Activated T-helper 9 cell treated with anti-CD3 and anti-CD28 coated beads, Interleukin-2, amount 50 U/mL, for 16 hours (primary cell): ENCODE data around the gene C14orf132.

Experiments
- DNase-seq: peaks from one replicate; pipeline ENCODE4 v3.0.0-alpha.2; 2020; ENCODE audit warnings: low read depth

C14orf132 gene

DNA sequence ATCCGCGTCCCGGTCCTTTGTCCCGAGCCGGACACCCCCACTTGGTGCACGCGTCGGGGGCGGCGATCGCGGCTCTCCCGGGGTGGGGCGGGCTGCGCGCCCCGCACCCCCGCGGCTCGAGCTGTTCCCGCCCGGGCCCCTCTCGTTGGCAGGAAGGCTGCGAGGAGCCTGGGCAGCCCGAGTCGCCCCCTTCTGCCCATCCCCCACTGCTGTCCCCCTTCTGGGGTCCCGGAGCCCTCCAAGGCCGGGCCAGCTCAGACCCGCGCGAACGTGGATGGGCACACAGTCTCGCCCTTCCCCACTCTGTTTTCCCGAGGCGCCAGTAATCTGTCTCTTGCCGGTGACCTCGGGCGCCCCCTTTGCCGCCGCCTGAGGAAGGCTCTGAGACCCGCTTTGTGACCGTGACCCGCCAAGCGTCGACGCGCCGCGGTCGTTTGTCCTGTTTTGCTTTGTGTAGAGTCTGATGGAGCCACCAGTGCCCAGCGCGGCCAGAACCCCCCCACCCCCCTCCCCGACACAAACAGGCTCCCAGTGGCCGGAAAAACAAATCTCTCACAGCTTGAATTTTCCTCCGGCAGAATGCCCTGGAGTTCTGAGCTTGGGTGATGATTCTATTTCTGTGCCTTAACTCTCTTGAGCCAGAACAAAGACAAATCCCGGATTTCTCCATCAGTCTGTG lies 610 bp downstream of the C14orf132 start:
- DNase-seq: no peak

DNA sequence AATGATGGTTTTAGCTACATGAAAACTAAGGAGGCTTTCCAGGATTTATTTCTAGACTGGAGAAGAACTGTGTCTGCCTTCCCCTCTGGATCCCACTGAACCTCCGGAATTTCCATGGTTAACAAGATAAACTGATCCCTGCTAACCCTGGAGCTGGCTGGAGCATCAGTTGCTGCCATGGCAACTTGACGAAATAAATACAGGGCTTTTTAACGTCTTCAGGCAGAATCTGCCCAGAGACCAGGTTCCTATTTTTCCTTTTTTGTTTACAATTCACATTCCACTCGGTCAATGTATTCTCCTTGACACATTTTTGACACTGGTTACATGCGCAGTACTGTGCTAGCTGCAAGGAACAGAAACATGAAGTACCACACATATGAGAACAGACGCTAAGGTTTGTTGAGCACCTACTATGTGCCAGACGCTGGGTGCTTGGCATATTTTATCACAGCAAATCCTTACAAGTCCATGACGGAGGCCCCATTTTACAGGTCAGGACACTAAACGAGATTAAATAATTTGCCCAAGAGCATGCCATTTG lies 1.7 kb downstream of the C14orf132 start:
- DNase-seq: no peak

GRCh38 chr14:96042248-96042930 lies 3.2 kb downstream of the C14orf132 start:
- no peak for DNase-seq

- no peak for DNase-seq
Observed at GRCh38 chr14:96046630-96047029, 7.5 kb downstream of the C14orf132 start.

DNA sequence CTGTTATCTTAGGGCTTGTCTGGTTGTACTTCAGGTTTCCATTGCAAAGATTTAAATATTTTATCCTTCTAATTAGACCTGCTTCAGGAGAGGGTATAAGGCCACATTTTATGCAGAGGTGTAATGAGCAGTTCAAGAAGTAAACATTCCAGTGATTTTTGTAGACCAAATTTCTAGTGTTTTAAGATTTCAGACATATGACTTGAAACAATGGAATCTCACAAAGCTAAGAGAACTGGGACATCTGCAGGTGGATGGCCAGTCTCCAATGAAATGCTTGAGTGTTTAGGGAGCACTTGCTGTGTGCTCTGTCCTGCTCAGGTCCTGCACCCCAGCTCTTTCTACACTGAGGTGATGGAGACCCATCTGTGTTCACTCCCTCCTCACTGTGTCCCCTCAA lies 7.9 kb downstream of the C14orf132 start:
- no peak for DNase-seq

- DNase-seq: no peak
Observed at GRCh38 chr14:96049932-96050331, 10.8 kb downstream of the C14orf132 start.

GRCh38 chr14:96050482-96050881 lies 11.3 kb downstream of the C14orf132 start:
- DNase-seq: no peak

DNA sequence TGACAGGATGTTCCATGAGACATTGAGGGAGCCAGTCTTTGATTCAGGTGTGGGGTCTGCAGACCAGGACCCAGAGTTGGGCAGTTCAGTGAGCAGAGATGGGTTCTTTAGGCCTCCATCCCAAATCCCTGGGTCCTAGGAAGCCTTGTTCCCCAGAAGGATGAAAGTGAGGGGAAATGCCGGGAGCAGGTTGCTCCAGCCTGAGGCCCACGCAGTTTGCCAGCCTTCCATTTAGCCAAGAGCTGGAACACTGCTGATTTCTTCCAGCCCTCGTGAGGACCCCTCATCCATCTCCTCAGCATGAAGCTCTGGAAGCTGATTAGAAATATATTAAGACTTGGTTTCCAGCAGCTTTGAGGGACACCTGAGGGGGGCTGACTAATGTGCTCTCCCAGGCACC lies 12.1 kb downstream of the C14orf132 start:
- no peak for DNase-seq

GRCh38 chr14:96051642-96052540 lies 12.7 kb downstream of the C14orf132 start:
- no peak for DNase-seq

GRCh38 chr14:96052541-96053247 lies 13.5 kb downstream of the C14orf132 start:
- DNase-seq: no peak

DNA sequence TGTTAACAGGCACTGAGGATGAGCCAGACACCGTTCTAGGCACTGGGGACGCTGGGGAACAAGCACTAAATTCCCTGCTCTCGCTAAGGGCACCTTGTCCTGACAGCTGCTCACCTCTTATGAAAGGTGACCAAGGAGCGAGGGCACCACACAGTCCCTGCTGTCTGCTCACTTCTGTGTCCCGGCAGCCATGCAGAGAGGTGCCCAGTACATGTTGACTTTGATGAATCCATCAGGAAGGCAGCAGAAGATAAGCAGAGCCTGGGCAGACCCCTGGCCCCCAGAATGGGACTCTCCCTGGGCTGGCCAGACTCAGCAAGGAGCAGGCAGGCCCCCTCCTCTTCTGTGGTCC lies 14.1 kb downstream of the C14orf132 start:
- DNase-seq: no peak

GRCh38 chr14:96053600-96054381 lies 14.6 kb downstream of the C14orf132 start:
- DNase-seq: no peak

DNA sequence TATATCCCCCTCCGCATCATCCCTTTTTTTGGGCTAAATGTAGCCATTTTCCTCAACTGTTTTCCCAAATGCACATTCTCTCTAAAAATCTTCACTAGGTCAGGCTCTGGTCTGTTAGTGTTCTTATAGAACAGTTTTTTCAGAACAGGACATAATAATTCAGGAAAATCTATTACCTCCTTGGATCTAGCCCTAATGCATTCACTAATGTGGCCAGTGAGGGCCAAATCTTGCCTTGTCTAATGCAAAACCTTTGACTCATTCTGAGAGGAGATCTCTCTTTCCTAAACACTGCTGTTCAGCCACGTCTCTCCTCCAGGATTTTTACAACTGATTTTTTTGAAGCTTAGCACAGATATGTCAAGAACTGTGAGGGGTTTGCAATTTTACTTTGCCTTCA lies 15.5 kb downstream of the C14orf132 start:
- no peak for DNase-seq

DNA sequence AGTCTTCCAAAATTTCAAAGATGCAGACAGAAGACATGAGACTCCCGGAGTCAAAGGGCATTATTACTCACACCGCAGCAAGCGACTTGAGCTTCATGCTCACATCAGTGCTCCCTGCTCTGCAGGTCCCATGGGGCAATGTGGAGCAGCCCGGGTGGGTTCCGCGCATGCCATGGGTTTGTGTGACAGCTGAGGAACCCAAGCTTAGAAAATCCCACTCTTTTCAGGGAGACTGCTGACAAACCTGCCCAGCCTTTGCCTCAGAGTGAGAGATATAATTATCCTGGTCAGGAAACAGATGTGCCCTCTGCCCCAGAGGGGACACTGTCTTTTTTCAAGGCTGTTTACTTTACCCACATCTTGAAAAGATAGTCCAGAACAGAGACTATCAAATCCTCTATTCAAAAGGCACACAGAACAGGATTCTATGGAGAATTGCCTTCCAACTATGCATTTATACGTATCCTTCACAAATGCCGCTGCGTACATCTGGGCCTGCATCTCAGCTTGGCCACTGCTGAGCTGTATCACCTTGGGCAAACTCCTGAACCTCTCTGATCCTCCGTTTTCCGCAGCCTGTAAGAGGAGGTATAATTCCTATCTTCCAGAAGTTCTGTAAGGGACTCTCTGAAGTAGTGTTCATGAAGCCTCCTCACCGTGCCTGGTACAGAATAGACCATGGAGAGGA lies 16.0 kb downstream of the C14orf132 start:
- no peak for DNase-seq

- no peak for DNase-seq
Observed at GRCh38 chr14:96055753-96056508, 16.8 kb downstream of the C14orf132 start.

- no peak for DNase-seq
Observed at GRCh38 chr14:96056509-96057422, 17.6 kb downstream of the C14orf132 start.

DNA sequence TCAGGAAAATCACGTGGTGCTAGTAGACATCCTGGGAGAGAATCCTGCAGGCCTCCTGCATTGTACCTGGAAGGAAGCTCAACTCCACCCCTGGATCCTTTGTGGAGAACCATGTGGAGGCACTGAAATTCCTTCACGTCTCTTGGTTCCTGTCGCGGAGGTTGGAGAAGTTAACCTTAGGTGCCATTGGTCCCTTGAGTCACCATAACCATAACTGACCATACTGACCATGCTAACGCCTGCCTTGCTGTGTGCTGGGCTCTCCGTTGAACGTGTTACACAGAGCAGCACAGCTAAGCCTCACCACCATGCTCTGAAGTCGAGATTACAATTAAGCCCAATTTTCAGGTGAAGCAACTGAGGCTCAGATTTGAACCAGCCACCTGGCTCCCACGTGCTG lies 18.6 kb downstream of the C14orf132 start:
- no peak for DNase-seq

DNA sequence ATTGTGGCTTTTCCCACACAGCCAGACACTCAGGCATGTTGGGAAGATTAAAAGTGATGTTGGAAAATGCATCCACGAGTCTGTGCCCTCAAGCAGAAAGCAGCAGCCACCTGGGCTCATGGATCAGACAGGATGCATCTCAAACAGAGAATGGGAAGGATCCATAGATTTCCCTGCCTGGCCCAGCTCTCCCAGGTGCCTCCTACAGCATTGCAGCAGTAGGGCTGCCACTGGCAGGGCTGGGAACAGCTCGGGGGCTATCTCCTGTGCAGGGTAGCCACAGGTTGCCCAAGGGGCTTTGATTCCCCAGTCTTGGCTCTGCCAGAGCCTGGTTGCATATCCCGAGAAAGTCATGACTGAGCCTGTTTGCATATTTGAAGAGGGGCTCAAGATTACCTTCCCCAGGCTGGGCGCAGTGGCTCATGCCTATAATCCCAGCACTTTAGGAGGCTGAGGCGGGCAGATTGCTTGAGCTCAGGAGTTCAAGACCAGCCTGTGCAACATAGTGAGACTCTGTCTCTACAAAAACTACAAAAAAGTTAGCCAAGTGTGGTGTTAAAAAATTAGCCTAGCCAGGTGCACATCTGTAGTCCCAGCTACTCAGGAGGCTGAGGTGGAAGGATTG lies 19.5 kb downstream of the C14orf132 start:
- DNase-seq: no peak
